CD4-positive, alpha-beta T cell treated with Interleukin-21 for 1 hour (primary cell): ENCODE results near the gene CZIB.
"Not testable (repeated sequence)": the region's sequence is repeated elsewhere in the genome, so short reads cannot be mapped to it uniquely, and the experiment has no call there.

Source experiments
- DNase-seq: peaks from one replicate; pipeline ENCODE4 v3.0.0-alpha.2; 2020

Gene CZIB

GRCh38 chr1:53238197-53239155 is 18.0 kb upstream of the CZIB start, which contains the start of gene MAGOH:
Gene MAGOH, minus strand, starts transcription at chr1:53238518. Its CDS starts 70 bp downstream, at chr1:53238448.
- DNase-seq, result peak; percentile 95

GRCh38 chr1:53237638-53238037 is 17.2 kb upstream of the CZIB start:
- no peak for DNase-seq

- DNase-seq, result no peak
Measured at GRCh38 chr1:53220962-53221286, 490 bp upstream of the CZIB start.

- no peak for DNase-seq
Measured at GRCh38 chr1:53219711-53220110, 723 bp downstream of the CZIB start.

GRCh38 chr1:53218201-53218600 is 2.2 kb downstream of the CZIB start:
- no peak for DNase-seq

GRCh38 chr1:53214376-53214940 is 6.0 kb downstream of the CZIB start:
- DNase-seq, result no peak

GRCh38 chr1:53210954-53211353 is 9.5 kb downstream of the CZIB start:
- no peak for DNase-seq

GRCh38 chr1:53210352-53210751 is 10.1 kb downstream of the CZIB start:
- no peak for DNase-seq

GRCh38 chr1:53207726-53208125 is 12.7 kb downstream of the CZIB start:
- no peak for DNase-seq

- no peak for DNase-seq
Measured at GRCh38 chr1:53206735-53207379, 13.6 kb downstream of the CZIB start.

- DNase-seq, result peak; percentile 20
Measured at GRCh38 chr1:53206083-53206685, 14.2 kb downstream of the CZIB start.

- not testable (repeated sequence) for DNase-seq
Measured at GRCh38 chr1:53205496-53205895, 14.9 kb downstream of the CZIB start.

GRCh38 chr1:53203466-53203865 is 17.0 kb downstream of the CZIB start:
- no peak for DNase-seq

- no peak for DNase-seq
Measured at GRCh38 chr1:53198241-53198651, 22.2 kb downstream of the CZIB start.

GRCh38 chr1:53197291-53198200 is 22.9 kb downstream of the CZIB start:
- peak; percentile 4 for DNase-seq

- peak; percentile 93 for DNase-seq
Measured at GRCh38 chr1:53196485-53197290, 23.7 kb downstream of the CZIB start, which contains the start of gene CPT2. Gene CPT2, plus strand, starts transcription at chr1:53196824. Its CDS starts 120 bp downstream, at chr1:53196944.

- no peak for DNase-seq
Measured at GRCh38 chr1:53196017-53196484, 24.4 kb downstream of the CZIB start.

- no peak for DNase-seq
Measured at GRCh38 chr1:53195246-53196016, 25.0 kb downstream of the CZIB start.

GRCh38 chr1:53190210-53190611 is 30.2 kb downstream of the CZIB start:
- DNase-seq, result no peak

GRCh38 chr1:53189061-53189460 is 31.4 kb downstream of the CZIB start:
- DNase-seq, result no peak
